ENCODE data around the gene B3GALT5. TPM values are rescaled to one million over a fixed set of nuclear protein-coding genes. Genes with fewer than 3 reads are reported as not detected.

The B3GALT5 gene
- total RNA-seq, 2 donors from 2014 or later: 0.64 to 1.2 TPM

GRCh38 chr21:39666681-39667315, 54.1 kb downstream of the B3GALT5 start:
- Histone ChIP-seq H3K9me3 (no peaks in the 10 kb centered on the region), H3K4me3 (no peak overlapping the region), H3K27me3 (replicated peaks; ENCODE audit: insufficient read depth) (peaks cover 4% of the 10 kb centered on the region), H3K4me1 (replicated peaks) (no peaks in the 10 kb centered on the region), H3K27ac (no peak overlapping the region), H3K36me3 (no peaks in the 10 kb centered on the region)
- TF ChIP-seq POLR2AphosphoS5 (IDR thresholded peaks at IDR 0.05) (no peak), POLR2A (IDR thresholded peaks at IDR 0.05) (no peak)
- intact Hi-C loops (cut with DNase I): no loop called here
- WGBS: 50% methylated on average over 17 of the region's 17 CpGs
- DNase-seq (ENCODE audit: low spot score): no peak

- intact Hi-C loops (cut with DNase I): no loop called here
- 90% methylated on average over 10 of the region's 10 CpGs for WGBS
These were observed 54.7 kb downstream of the B3GALT5 start for GRCh38 chr21:39667353-39667891.

GRCh38 chr21:39668369-39668768, 55.6 kb downstream of the B3GALT5 start:
- DNase-seq (ENCODE audit: low spot score): no peak
- WGBS: 92% methylated on average over 9 of the region's 9 CpGs
- Histone ChIP-seq H3K4me1 (replicated peaks) (no peaks in the 10 kb centered on the region), H3K36me3 (no peaks in the 10 kb centered on the region), H3K27me3 (replicated peaks; ENCODE audit: insufficient read depth) (peaks cover 4% of the 10 kb centered on the region), H3K27ac (no peak overlapping the region), H3K4me3 (no peak overlapping the region), H3K9me3 (no peaks in the 10 kb centered on the region)
- no peak for TF ChIP-seq CTCF (IDR thresholded peaks at IDR 0.05)
- TF ChIP-seq POLR2A (IDR thresholded peaks at IDR 0.05): no peak
- TF ChIP-seq POLR2AphosphoS5 (IDR thresholded peaks at IDR 0.05): no peak
- intact Hi-C loops (cut with DNase I): no loop called here

More at GRCh38 chr21:39667353-39667891, 54.7 kb downstream of the B3GALT5 start:
- no peak overlapping the region for H3K4me3 ChIP-seq
- no peak for TF ChIP-seq POLR2AphosphoS5 (IDR thresholded peaks at IDR 0.05)
- TF ChIP-seq CTCF (IDR thresholded peaks at IDR 0.05): no peak
- no peak for TF ChIP-seq POLR2A (IDR thresholded peaks at IDR 0.05)
- no peak overlapping the region for H3K27ac ChIP-seq
- H3K36me3 ChIP-seq: no peaks in the 10 kb centered on the region
- no peaks in the 10 kb centered on the region for H3K9me3 ChIP-seq
- no peaks in the 10 kb centered on the region for H3K4me1 ChIP-seq (replicated peaks)
- peaks cover 4% of the 10 kb centered on the region for H3K27me3 ChIP-seq (replicated peaks; ENCODE audit: insufficient read depth)
- no peak for DNase-seq (ENCODE audit: low spot score)

- Histone ChIP-seq H3K36me3 (no peaks in the 10 kb centered on the region), H3K27ac (no peak overlapping the region), H3K27me3 (replicated peaks; ENCODE audit: insufficient read depth) (peaks cover 4% of the 10 kb centered on the region), H3K4me3 (no peak overlapping the region), H3K9me3 (no peaks in the 10 kb centered on the region), H3K4me1 (replicated peaks) (no peaks in the 10 kb centered on the region)
- TF ChIP-seq POLR2A (IDR thresholded peaks at IDR 0.05) (no peak), POLR2AphosphoS5 (IDR thresholded peaks at IDR 0.05) (no peak), CTCF (IDR thresholded peaks at IDR 0.05) (no peak)
- DNase-seq (ENCODE audit: low spot score): no peak
- 94% methylated on average over 9 of the region's 9 CpGs for WGBS
- intact Hi-C loops (cut with DNase I): no loop called here
These were observed 56.7 kb downstream of the B3GALT5 start for GRCh38 chr21:39669485-39669884.

GRCh38 chr21:39669976-39670661, 57.4 kb downstream of the B3GALT5 start:
- DNase-seq (ENCODE audit: low spot score): no peak
- TF ChIP-seq CTCF (IDR thresholded peaks at IDR 0.05) (no peak), POLR2A (IDR thresholded peaks at IDR 0.05) (no peak), POLR2AphosphoS5 (IDR thresholded peaks at IDR 0.05) (no peak)
- intact Hi-C loops (cut with DNase I): no loop called here
- H3K27me3 ChIP-seq (replicated peaks; ENCODE audit: insufficient read depth): peaks cover 4% of the 10 kb centered on the region
- no peaks in the 10 kb centered on the region for H3K9me3 ChIP-seq
- WGBS: 86% methylated on average over 8 of the region's 8 CpGs
- no peaks in the 10 kb centered on the region for H3K36me3 ChIP-seq
- no peaks in the 10 kb centered on the region for H3K4me1 ChIP-seq (replicated peaks)
- no peak overlapping the region for H3K4me3 ChIP-seq
- H3K27ac ChIP-seq: no peak overlapping the region

All from prostate gland (tissue), 2 donors.